Mucosa of rectum (tissue), 2 donors: Measurements from ENCODE around the gene PLAAT4.

Experiments used
- H3K27ac ChIP-seq, 2 donors: one replicate each; pipeline ENCODE4 v1.7.0; 2013; ENCODE audit warnings: inconsistent platforms in 2 of 2, low read depth in 2 of 2, low read length in 2 of 2
- H3K27me3 ChIP-seq, 2 donors: one replicate each; pipeline ENCODE4 v1.7.0; 2013; ENCODE audit warnings: low read length in 2 of 2; ENCODE audit not compliant: control insufficient read depth in 2 of 2, insufficient read depth in 2 of 2
- H3K36me3 ChIP-seq, 2 donors: one replicate each; pipeline ENCODE4 v1.7.0; 2013; ENCODE audit warnings: low read length in 2 of 2; ENCODE audit not compliant: control insufficient read depth in 2 of 2, insufficient read depth in 2 of 2
- H3K4me1 ChIP-seq, 2 donors: one replicate each; pipeline ENCODE4 v1.7.0; 2013; ENCODE audit warnings: low read length in 2 of 2, mild to moderate bottlenecking in 1 of 2; ENCODE audit not compliant: control insufficient read depth in 2 of 2, insufficient read depth in 2 of 2
- H3K4me3 ChIP-seq, 2 donors: one replicate each; pipeline ENCODE4 v1.7.0; 2013; ENCODE audit warnings: low read length in 2 of 2
- H3K9ac ChIP-seq, 2 donors: one replicate each; pipeline ENCODE4 v1.7.0; 2013; ENCODE audit warnings: low read length in 2 of 2, low read depth in 1 of 2, mild to moderate bottlenecking in 1 of 2
- H3K9me3 ChIP-seq, 2 donors: one replicate each; pipeline ENCODE4 v1.7.0; 2013; ENCODE audit warnings: low read length in 2 of 2; ENCODE audit not compliant: control insufficient read depth in 2 of 2
- donor health status: healthy.
- donor health status: Normal muscosa, but diverticular disease.

PLAAT4 gene

DNA sequence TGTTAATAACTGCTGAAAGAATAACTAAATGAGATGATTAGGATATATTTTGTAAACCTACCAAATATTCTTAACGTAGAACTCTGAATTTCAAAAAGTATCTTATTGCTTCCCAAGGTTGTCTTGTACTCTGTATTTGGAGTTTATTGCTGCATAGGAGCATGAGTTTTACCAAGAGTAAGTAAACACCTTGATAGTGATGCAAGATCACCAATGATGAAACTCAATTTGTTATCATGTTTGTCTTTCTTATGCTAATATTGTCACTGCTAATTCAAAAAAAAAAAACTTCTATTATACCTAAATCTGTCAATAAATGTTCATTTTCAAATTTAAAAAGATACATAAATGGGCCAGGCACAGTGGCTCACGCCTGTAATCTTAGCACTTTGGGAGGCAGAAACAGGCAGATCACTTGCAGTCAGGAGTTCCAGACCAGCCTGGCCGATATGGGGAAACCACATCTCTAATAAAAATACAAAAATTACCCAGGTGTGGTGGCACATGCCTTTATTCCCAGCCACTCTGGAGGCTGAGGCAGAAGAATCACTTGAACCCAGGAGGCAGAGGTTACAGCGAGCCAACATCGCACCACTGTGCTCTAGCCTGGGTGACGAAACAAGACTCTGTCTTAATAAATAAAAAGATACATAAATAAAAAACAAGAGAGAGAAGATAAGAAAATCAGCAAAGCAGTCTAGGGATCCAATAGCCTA lies 50.0 kb downstream of the PLAAT4 start:
- Histone ChIP-seq H3K9ac (no peak overlapping the region), H3K27ac (no peak overlapping the region), H3K4me1 (no peaks in the 10 kb centered on the region), H3K36me3 (peaks cover 0 to 2% of the 10 kb centered on the region in 2 donors), H3K9me3 (peaks cover 0 to 6% of the 10 kb centered on the region in 2 donors), H3K4me3 (no peak overlapping the region), H3K27me3 (no peaks in the 10 kb centered on the region)

DNA sequence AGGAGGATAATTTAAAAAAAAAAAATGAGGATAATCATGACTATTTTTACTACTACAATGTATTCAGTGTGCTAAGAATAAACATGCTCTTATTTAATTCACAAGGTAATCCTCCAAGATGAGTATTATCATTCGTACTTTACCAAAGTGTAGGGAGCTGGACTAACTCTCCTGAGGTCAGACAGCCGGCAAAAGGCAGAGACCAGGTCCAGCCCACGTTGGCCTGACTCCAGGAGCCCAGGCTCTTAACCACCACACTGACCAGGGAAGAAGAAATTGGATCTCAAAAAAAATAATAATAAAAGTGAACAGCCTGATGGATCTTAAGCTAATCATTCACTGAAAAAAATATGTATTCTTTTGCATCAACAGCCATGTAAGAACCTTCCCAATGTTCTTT lies 52.4 kb downstream of the PLAAT4 start:
- no peak overlapping the region for H3K4me3 ChIP-seq
- H3K27ac ChIP-seq: no peak overlapping the region
- H3K36me3 ChIP-seq: no peaks in the 10 kb centered on the region
- H3K9me3 ChIP-seq: no peaks in the 10 kb centered on the region
- no peaks in the 10 kb centered on the region for H3K4me1 ChIP-seq
- no peak overlapping the region for H3K9ac ChIP-seq
- no peaks in the 10 kb centered on the region for H3K27me3 ChIP-seq

DNA sequence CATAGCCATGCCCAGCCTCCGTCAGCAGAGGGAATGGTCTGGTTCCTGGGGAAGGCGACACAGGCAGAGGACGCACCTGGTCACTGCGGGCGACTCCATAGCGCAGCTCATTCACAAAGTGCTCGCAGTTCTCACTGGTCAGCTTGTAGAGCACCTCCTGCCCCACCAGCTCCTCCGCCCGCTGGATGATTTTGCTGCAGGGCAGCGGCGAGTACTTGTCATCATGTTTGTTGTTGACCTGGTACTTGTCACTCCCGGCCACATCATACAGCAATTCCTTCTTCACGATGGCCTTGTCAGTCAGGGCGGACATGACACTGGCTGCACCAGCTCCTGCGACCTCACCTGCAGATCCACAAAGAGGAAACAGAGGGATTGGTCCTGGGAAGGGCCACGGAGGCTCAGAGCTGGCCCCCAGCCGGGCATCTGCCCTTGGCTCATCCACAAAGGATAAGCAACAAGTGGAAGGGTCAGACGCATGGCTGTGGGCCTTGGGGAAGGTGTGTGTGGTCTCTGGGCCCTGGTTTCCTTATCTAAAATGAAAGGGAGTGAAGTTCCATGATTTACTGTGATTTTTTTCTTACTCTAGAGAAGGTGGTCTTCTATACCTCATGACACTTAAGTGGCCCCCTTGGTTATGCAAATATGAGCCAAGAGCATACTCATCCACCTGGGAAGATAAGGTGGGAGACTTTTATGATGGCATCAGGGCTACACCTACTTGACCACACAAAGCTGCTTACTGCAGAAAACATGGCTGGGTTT lies 53.6 kb downstream of the PLAAT4 start:
- Histone ChIP-seq H3K9ac (no peak overlapping the region), H3K27me3 (no peaks in the 10 kb centered on the region), H3K27ac (no peak overlapping the region), H3K36me3 (no peaks in the 10 kb centered on the region), H3K4me3 (no peak overlapping the region), H3K9me3 (no peaks in the 10 kb centered on the region), H3K4me1 (no peaks in the 10 kb centered on the region)

DNA sequence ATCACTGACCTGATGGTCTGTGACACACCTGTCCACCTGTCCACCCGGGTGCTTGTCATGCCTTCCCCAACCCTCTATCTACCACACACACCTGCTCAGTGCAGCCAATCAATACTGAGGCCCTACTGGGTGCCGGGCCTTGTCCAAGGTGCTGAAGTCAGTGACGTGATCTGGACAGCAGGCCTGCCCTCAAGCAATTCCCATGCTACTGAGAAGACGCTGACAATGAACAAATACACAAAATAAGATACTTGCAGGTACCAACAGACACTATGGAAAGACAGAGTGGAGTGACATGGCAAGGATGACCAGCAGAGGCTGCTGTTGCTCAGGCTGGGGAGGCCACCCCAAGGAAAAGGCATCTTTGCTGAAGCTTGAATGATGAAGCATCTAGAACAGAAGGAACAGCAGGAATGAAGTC lies 56.4 kb downstream of the PLAAT4 start:
- H3K4me3 ChIP-seq: no peak overlapping the region
- H3K9me3 ChIP-seq: no peaks in the 10 kb centered on the region
- H3K9ac ChIP-seq: no peak overlapping the region
- no peaks in the 10 kb centered on the region for H3K27me3 ChIP-seq
- no peaks in the 10 kb centered on the region for H3K4me1 ChIP-seq
- peaks cover 0 to 2% of the 10 kb centered on the region in 2 donors for H3K36me3 ChIP-seq
- H3K27ac ChIP-seq: no peak overlapping the region

DNA sequence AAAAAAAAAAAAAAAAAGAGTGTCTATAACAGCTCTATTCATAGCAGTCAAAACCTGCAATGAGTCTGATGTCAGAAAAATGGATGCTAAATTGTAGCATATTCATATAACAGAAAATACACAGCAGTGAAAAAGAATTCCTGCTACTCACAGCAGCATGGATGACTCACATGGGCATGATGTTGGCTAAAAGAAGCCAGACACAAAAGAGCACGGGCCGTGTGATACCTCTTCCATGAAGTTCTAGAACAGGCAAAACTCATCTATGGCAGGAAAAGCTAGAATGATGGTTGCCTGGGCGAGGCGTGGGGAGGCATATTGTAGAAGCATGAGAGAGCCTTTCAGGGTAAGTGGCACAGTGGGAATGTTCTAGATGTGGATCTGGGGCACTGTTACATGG lies 58.7 kb downstream of the PLAAT4 start:
- no peaks in the 10 kb centered on the region for H3K9me3 ChIP-seq
- peaks cover 0 to 2% of the 10 kb centered on the region in 2 donors for H3K36me3 ChIP-seq
- no peak overlapping the region for H3K4me3 ChIP-seq
- H3K9ac ChIP-seq: no peak overlapping the region
- H3K27ac ChIP-seq: no peak overlapping the region
- H3K27me3 ChIP-seq: no peaks in the 10 kb centered on the region
- no peaks in the 10 kb centered on the region for H3K4me1 ChIP-seq
